ENCODE data around the gene SH3D21. TPM values are rescaled to one million over a fixed set of nuclear protein-coding genes. Genes with fewer than 3 reads are reported as not detected.

Gene SH3D21
- total and polyA plus RNA-seq, 10 donors: 1.7 to 9.4 (median 4.0) TPM

- TF ChIP-seq CTCF (IDR thresholded peaks at IDR 0.05 in 8 of 11, conservative IDR thresholded peaks at IDR 0.05 in 3 of 11) (no peak), POLR2AphosphoS5 (IDR thresholded peaks at IDR 0.05) (no peak)
- Histone ChIP-seq H3K27ac (peak overlapping the region in 2 of 8 donors; percentile 2), H3K4me3 (no peak overlapping the region), H3K4me1 (peaks cover 16 to 58% (median 35%) of the 10 kb centered on the region in 6 donors), H3K9me3 (no peaks in the 10 kb centered on the region), H3K36me3 (peaks cover 0 to 58% (median 44%) of the 10 kb centered on the region in 6 donors), H3K27me3 (replicated peaks in 1 of 7) (no peaks in the 10 kb centered on the region)
- WGBS, 5 donors: 36 to 53% (median 47%) methylated on average over 7 of the region's 7 CpGs
- no peak for DNase-seq
- intact Hi-C loops (cut with DNase I; ENCODE audit: low total_unique reads): no loop called here
These were observed 1.6 kb upstream of the SH3D21 start for GRCh38 chr1:36304521-36304920.

GRCh38 chr1:36304970-36305914 is 926 bp upstream of the SH3D21 start:
- intact Hi-C loops (cut with DNase I; ENCODE audit: low total_unique reads): no loop called here
- no peak for DNase-seq
- no peaks in the 10 kb centered on the region for H3K9me3 ChIP-seq
- no peak for TF ChIP-seq POLR2A (IDR thresholded peaks at IDR 0.05)
- no peak for TF ChIP-seq CTCF (IDR thresholded peaks at IDR 0.05 in 8 of 11, conservative IDR thresholded peaks at IDR 0.05 in 3 of 11)
- no peak for TF ChIP-seq POLR2AphosphoS5 (IDR thresholded peaks at IDR 0.05)
- H3K36me3 ChIP-seq: peaks cover 0 to 51% (median 40%) of the 10 kb centered on the region in 6 donors
- WGBS, 5 donors: 65 to 76% (median 73%) methylated on average over 10 of the region's 10 CpGs
- H3K4me3 ChIP-seq: no peak overlapping the region
- H3K27me3 ChIP-seq (replicated peaks in 1 of 7): no peaks in the 10 kb centered on the region
- H3K4me1 ChIP-seq: peaks cover 16 to 50% (median 32%) of the 10 kb centered on the region in 6 donors
- peak overlapping the region in 5 of 8 donors; percentile 67 to 87 (median 83) for H3K27ac ChIP-seq

GRCh38 chr1:36305915-36306209 is 306 bp upstream of the SH3D21 start:
- peaks cover 0 to 45% (median 35%) of the 10 kb centered on the region in 6 donors for H3K36me3 ChIP-seq
- H3K4me3 ChIP-seq: peak overlapping the region in 5 of 8 donors; percentile 76 to 92 (median 82)
- DNase-seq: no peak
- intact Hi-C loops (cut with DNase I; ENCODE audit: low total_unique reads): no loop called here
- no peaks in the 10 kb centered on the region for H3K9me3 ChIP-seq
- peak overlapping the region in 6 of 8 donors; percentile 67 to 87 (median 80) for H3K27ac ChIP-seq
- TF ChIP-seq CTCF (IDR thresholded peaks at IDR 0.05 in 8 of 11, conservative IDR thresholded peaks at IDR 0.05 in 3 of 11): no peak
- H3K27me3 ChIP-seq (replicated peaks in 1 of 7): no peaks in the 10 kb centered on the region
- H3K4me1 ChIP-seq: peaks cover 16 to 47% (median 30%) of the 10 kb centered on the region in 6 donors
- WGBS, 5 donors: 71 to 90% (median 81%) methylated on average over 5 to 7 of the region's 7 CpGs

GRCh38 chr1:36306902-36307456 is 811 bp downstream of the SH3D21 start:
- DNase-seq: peak; percentile 98
- H3K4me3 ChIP-seq: peak overlapping the region; percentile 50 to 92 (median 82)
- intact Hi-C loops (cut with DNase I; ENCODE audit: low total_unique reads): no loop called here
- peak overlapping the region; percentile 53 to 87 (median 78) for H3K27ac ChIP-seq
- peaks cover 16 to 47% (median 29%) of the 10 kb centered on the region in 6 donors for H3K4me1 ChIP-seq
- TF ChIP-seq POLR2AphosphoS5 (IDR thresholded peaks at IDR 0.05) (peak; percentile 86 to 91 (median 87)), POLR2A (IDR thresholded peaks at IDR 0.05) (peak in 1 of 3 donors; percentile 44), CTCF (IDR thresholded peaks at IDR 0.05 in 8 of 11, conservative IDR thresholded peaks at IDR 0.05 in 3 of 11) (peak in 3 of 11 experiments; percentile 4 to 30 (median 21))
- H3K36me3 ChIP-seq: peaks cover 0 to 33% (median 23%) of the 10 kb centered on the region in 6 donors
- no peaks in the 10 kb centered on the region for H3K27me3 ChIP-seq (replicated peaks in 1 of 7)
- H3K9me3 ChIP-seq: no peaks in the 10 kb centered on the region
- WGBS, 5 donors: 1 to 6% (median 2%) methylated on average over 22 to 46 of the region's 46 CpGs

Measured in spleen (tissue), 11 donors.